GM12878 (cell line): ENCODE measurements around the gene LGI4. TPM values are rescaled to one million over a fixed set of nuclear protein-coding genes. Genes with fewer than 3 reads are reported as not detected.

Experiments used
- ATAC-seq: fragments of 200-7000 bp; cut with Tn5 transposase; 3 replicates; pipeline ENCODE4 v1.9.1; 2020; ENCODE audit warnings: mild to moderate bottlenecking, moderate library complexity
- BruUV-seq: library from RNA; stranded (reverse); fragments of 400-500 nt; replicated peaks from 2 replicates; lab custom pipeline; 2021; lab: Mats Ljungman, UMichigan
- CTCF ChIA-PET: fragments of 300-600 bp; sonication (Branson Sonifier 250); formaldehyde crosslinking; extraction: SDS; loops from one replicate; lab custom pipeline; 2021; ENCODE audit warnings: inconsistent platforms; lab: Yijun Ruan, JAX
- POLR2A ChIA-PET: fragments of 350-600 bp; formaldehyde crosslinking; extraction: SDS; loops from one replicate; lab custom pipeline; 2021; ENCODE audit warnings: inconsistent platforms; lab: Charles Lee
- RAD21 ChIA-PET: fragments of 300-600 bp; sonication (Branson Sonifier 250); formaldehyde crosslinking; loops from one replicate; lab custom pipeline; 2023; ENCODE audit warnings: antibody characterized with exemption; ENCODE audit not compliant: unreplicated experiment; lab: Charles Lee
- SMC1A ChIA-PET: fragments of 300-600 bp; sonication (Branson Sonifier 250); formaldehyde crosslinking; loops from one replicate; lab custom pipeline; 2023; ENCODE audit not compliant: unreplicated experiment, uncharacterized antibody; lab: Charles Lee
- DNase-seq: peaks from one replicate; pipeline ENCODE4 v3.0.0-alpha.2; 2011; ENCODE audit warnings: low read depth, low spot score
- FAIRE-seq: peaks from 3 replicates; lab custom pipeline; 2011; peaks lifted over from hg19 to GRCh38; lab: Jason Lieb, UNC
- H2AFZ ChIP-seq: 2 replicates; pipeline ENCODE4 v1.6.0; 2011; ENCODE audit warnings: low read depth, low read length, control low read depth; ENCODE audit not compliant: control insufficient read depth
- H3K27ac ChIP-seq: 2 replicates; pipeline ENCODE4 v1.5.1; 2011; ENCODE audit warnings: control low read depth; ENCODE audit not compliant: control insufficient read depth, insufficient read depth
- H3K27me3 ChIP-seq, 2 experiments: replicated peaks in 1 of 2; 2 replicates each; pipeline versions ENCODE4 v1.6.0 to v1.6.1; 2011; ENCODE audit warnings: low read length in 1 of 2; ENCODE audit not compliant: control insufficient read depth in 2 of 2, insufficient read depth in 2 of 2
- H3K36me3 ChIP-seq, 2 experiments: 2 replicates each; pipeline ENCODE4 v1.5.1; 2011; ENCODE audit warnings: low read length in 1 of 2; ENCODE audit not compliant: control insufficient read depth in 2 of 2, insufficient read depth in 2 of 2
- H3K4me1 ChIP-seq: 2 replicates; pipeline ENCODE4 v1.6.1; 2011; ENCODE audit warnings: mild to moderate bottlenecking, low read length, moderate library complexity, mixed read lengths; ENCODE audit not compliant: control insufficient read depth, insufficient read depth
- H3K4me2 ChIP-seq: 2 replicates; pipeline ENCODE4 v1.6.0; 2011; ENCODE audit warnings: control low read depth; ENCODE audit not compliant: control insufficient read depth, insufficient read depth
- H3K4me3 ChIP-seq: fragments of 200-600 bp; sonication (generic); 2 replicates; pipeline ENCODE4 v1.5.1; 2016
- H3K79me2 ChIP-seq: 2 replicates; pipeline ENCODE4 v1.6.0; 2011; ENCODE audit warnings: low read length; ENCODE audit not compliant: control insufficient read depth, insufficient read depth
- H3K9ac ChIP-seq: 2 replicates; pipeline ENCODE4 v1.8.0; 2011; ENCODE audit warnings: low read length, control low read depth, mixed read lengths; ENCODE audit not compliant: control insufficient read depth, insufficient read depth
- H3K9me3 ChIP-seq: replicated peaks from 3 replicates; pipeline ENCODE4 v1.5.1; 2011; ENCODE audit warnings: mild to moderate bottlenecking, low read length; ENCODE audit not compliant: control insufficient read depth, insufficient read depth
- H4K20me1 ChIP-seq: 2 replicates; pipeline ENCODE4 v1.6.0; 2011; ENCODE audit not compliant: control insufficient read depth, insufficient read depth
- BACH1 ChIP-seq: fragments of 450-650 bp; IDR thresholded peaks from 2 replicates; pipeline ENCODE4 v1.6.1; 2017; ENCODE audit warnings: mild to moderate bottlenecking, borderline replicate concordance
- EZH2 ChIP-seq: IDR thresholded peaks from 2 replicates; pipeline ENCODE4 v1.6.1; 2012; ENCODE audit warnings: low read depth, mild to moderate bottlenecking, control low read depth, inconsistent platforms, low read length, borderline replicate concordance; ENCODE audit not compliant: control insufficient read depth
- POU2F2 ChIP-seq: IDR thresholded peaks from 3 replicates; pipeline ENCODE4 v1.6.1; 2011; ENCODE audit warnings: low read depth, mild to moderate bottlenecking, low read length, borderline replicate concordance
- PRDM15 ChIP-seq: fragments of 450-650 bp; formaldehyde crosslinking; IDR thresholded peaks from 2 replicates; pipeline ENCODE4 v1.4.0; 2020; ENCODE audit warnings: mild to moderate bottlenecking, moderate library complexity
- SMARCA5 ChIP-seq: fragments of 450-650 bp; IDR thresholded peaks from 2 replicates; pipeline ENCODE4 v1.6.1; 2017; ENCODE audit warnings: mild to moderate bottlenecking
- ZNF274 ChIP-seq: IDR thresholded peaks from one replicate; pipeline ENCODE4 v1.8.0; 2011; ENCODE audit not compliant: insufficient read length, insufficient read depth
- ZZZ3 ChIP-seq: IDR thresholded peaks from 2 replicates; pipeline ENCODE4 v1.6.1; 2011; ENCODE audit warnings: low read depth; ENCODE audit not compliant: control insufficient read depth, insufficient read length
- WGBS: methylation state at CpG from one replicate; pipeline ENCODE4 v1.1.6; 2016; ENCODE audit warnings: low lambda C conversion rate; ENCODE audit not compliant: insufficient replicate concordance, insufficient coverage; ENCODE audit errors: missing lambda C conversion rate; 5-methylcytosine and 5-hydroxymethylcytosine counted together
- in situ Hi-C: fragments of 300-500 bp; cut with MboI; formaldehyde crosslinking; loops from 9 replicates; pipeline ENCODE4 v1.14.3; 2018; ENCODE audit warnings: mixed read lengths
- intact Hi-C: fragments of 100-400 bp; cut with micrococcal nuclease; formaldehyde crosslinking; loops from one replicate; pipeline ENCODE4 v1.14.2; 2022; ENCODE audit not compliant: unreplicated experiment
- polyA plus RNA-seq, 11 experiments: library from polyadenylated mRNA; depleted of rRNA in 4 of 11; unstranded in 6 of 11; stranded (reverse) in 5 of 11; fragments of >200 nt; fragmentation: Nextera tagmentation in 4 of 11; fragmentation: Illumina TruSeq in 1 of 11; extraction: Ambion mirVana in 4 of 11; extraction: Trizol in 1 of 11; gene quantifications; 1 replicate in 1 of 11; 2 replicates in 10 of 11; pipeline versions ENCODE4 v1.2.1 to v1.2.3, GENCODE V29; 2011 to 2016; ENCODE audit warnings: inconsistent platforms in 2 of 11, missing spikeins in 2 of 11, low read depth in 1 of 11
- total RNA-seq, 4 experiments: library from RNA; depleted of rRNA in 3 of 4; stranded (reverse); fragments of >200 nt in 3 of 4; fragmentation: Illumina TruSeq in 1 of 4; extraction: Trizol in 1 of 4; gene quantifications; 2 replicates each; pipeline versions ENCODE4 v1.2.1 to v1.2.3, GENCODE V29; 2013 to 2021

LGI4 gene
- total and polyA plus RNA-seq, 10 of the 15 experiments (the other 5 are each of a cell fraction or from before 2014, with no cell fraction given): 0.11 TPM; not detected in 9

- TF ChIP-seq PRDM15 (CRISPR knock-in tag) (no peak), SMARCA5 (no peak), ZNF274 (no peak), BACH1 (no peak), ZZZ3 (no peak), EZH2 (no peak)
Measured at GRCh38 chr19:35171730-35172129, 36.9 kb upstream of the LGI4 start (continued).

GRCh38 chr19:35170359-35171061 is 35.7 kb upstream of the LGI4 start:
- CTCF ChIA-PET: no interaction called here
- WGBS: 97% methylated on average over 5 of the region's 7 CpGs
- Histone ChIP-seq H3K79me2 (no peaks in the 10 kb centered on the region), H3K4me1 (peaks cover 11% of the 10 kb centered on the region; the same call in 1 of the 2 replicates), H3K9me3 (peaks cover 13% of the 10 kb centered on the region), H3K4me2 (no peak overlapping the region), H3K36me3 (peaks cover 17 to 19% of the 10 kb centered on the region in 2 experiments), H2AFZ (no peak overlapping the region), H4K20me1 (no peaks in the 10 kb centered on the region), H3K27me3 (no peaks in the 10 kb centered on the region), H3K27ac (no peak overlapping the region), H3K9ac (no peak overlapping the region), H3K4me3 (no peak overlapping the region)
- SMC1A ChIA-PET: no interaction called here
- FAIRE-seq (no peak), DNase-seq (no peak), ATAC-seq (no peak)
- no peak for TF ChIP-seq POU2F2
- POLR2A ChIA-PET: no interaction called here
- in situ Hi-C loops: no loop called here
- RAD21 ChIA-PET: no interaction called here
- intact Hi-C loops: no loop called here
- BruUV-seq: no TSS peak
